Ovary (tissue), 9 donors: Measurements from ENCODE around the gene CD52. TPM values are rescaled to one million over a fixed set of nuclear protein-coding genes. Genes with fewer than 3 reads are reported as not detected.
"Not testable (repeated sequence)": the region's sequence is repeated elsewhere in the genome, so short reads cannot be mapped to it uniquely, and the experiment has no call there.

Experiments
- DNase-seq, 5 donors: peaks; one replicate each; pipeline ENCODE4 v3.0.0-alpha.2; 2019 to 2020
- H3K27ac ChIP-seq, 2 donors: fragments of 200-600 bp; one replicate each; pipeline versions ENCODE4 v1.5.1 to v1.8.0; 2019 to 2022
- H3K27me3 ChIP-seq: fragments of 200-600 bp; one replicate; pipeline ENCODE4 v1.8.0; 2022
- H3K36me3 ChIP-seq: fragments of 200-600 bp; sonication (generic); one replicate; pipeline ENCODE4 v1.5.1; 2019
- H3K4me1 ChIP-seq: one replicate; pipeline ENCODE4 v1.8.1; 2013; ENCODE audit warnings: mild to moderate bottlenecking, moderate library complexity; ENCODE audit not compliant: insufficient read depth
- H3K4me3 ChIP-seq: fragments of 200-600 bp; sonication (generic); one replicate; pipeline ENCODE4 v1.5.1; 2017
- H3K9me3 ChIP-seq, 2 donors: fragments of 200-600 bp in 1 of 2; sonication (generic) in 1 of 2; one replicate each; pipeline versions ENCODE4 v1.5.1 to v1.8.1; 2013 to 2019; ENCODE audit warnings: mild to moderate bottlenecking in 1 of 2, moderate library complexity in 1 of 2
- EP300 ChIP-seq: sonication (generic); formaldehyde crosslinking; IDR thresholded peaks from one replicate; pipeline ENCODE4 v1.6.1; 2017; ENCODE audit warnings: antibody characterized with exemption
- POLR2A ChIP-seq: fragments of 450-650 bp; IDR thresholded peaks from one replicate; pipeline ENCODE4 v1.6.1; 2017; ENCODE audit warnings: antibody characterized with exemption, mild to moderate bottlenecking, moderate library complexity
- WGBS, 3 donors: extraction: QIAGEN DNeasy Blood & Tissue Kit in 1 of 3; methylation state at CpG; one replicate each; pipeline versions ENCODE4 v1.1.5 to v1.1.7; 2013 to 2017; 5-methylcytosine and 5-hydroxymethylcytosine counted together
- intact Hi-C, 4 donors: fragments of 100-400 bp; cut with DNase I; formaldehyde crosslinking; loops; one replicate each; pipeline versions ENCODE4 v1.11.0 to v1.15.1; 2022 to 2023
- polyA plus RNA-seq, 2 donors: library from polyadenylated mRNA; stranded (reverse); fragments of 200-250 nt in 1 of 2; fragments of 350-450 nt in 1 of 2; fragmentation: Illumina TruSeq in 1 of 2; extraction: RNeasy Lipid Tissue Mini Kit (QIAGEN cat#74804) in 1 of 2; gene quantifications; one replicate each; pipeline ENCODE4 v1.2.3, GENCODE V29; 2013 to 2014
- total RNA-seq, 7 donors: library from RNA; depleted of rRNA in 2 of 7; stranded (reverse); fragments of >200 nt in 2 of 7; fragmentation: NEBNext Ultra II Directional in 3 of 7; extraction: Animal tissue kit (Norgen Biotek cat#: 25700) in 3 of 7; gene quantifications; one replicate each; pipeline versions ENCODE4 v1.1.0 to v1.2.4, GENCODE V29; 2016 to 2023
- TF ChIP-seq, protein P1 (sequence below), 3 donors: fragments of 450-650 bp in 2 of 3; fragments of 200-600 bp in 1 of 3; IDR thresholded peaks; one replicate each; pipeline versions ENCODE4 v1.5.1 to v1.8.0; 2016 to 2022; ENCODE audit warnings: antibody characterized with exemption in 3 of 3, mild to moderate bottlenecking in 1 of 3
- donor health status: DM: no; HTN: no; CAD: no; lungs with moderate emphysema.
- donor health status: DM: no; HTN: no; CAD: no.
- donor health status: Bipolar disorder and iron deficiency.
- donor health status: DM: yes; HTN: yes; CAD: no.
- donor health status: DM: no; HTN: no; CAD: no.
- donor health status: DM: yes; HTN: yes; CAD: no.

Gene CD52
- total and polyA plus RNA-seq, 9 donors: 1.3 to 45.5 (median 4.3) TPM; not detected in 1

- H3K4me3 ChIP-seq: no peak overlapping the region
- no peaks in the 10 kb centered on the region for H3K9me3 ChIP-seq
- H3K36me3 ChIP-seq: no peaks in the 10 kb centered on the region
- no peak overlapping the region for H3K27ac ChIP-seq
- H3K4me1 ChIP-seq: no peaks in the 10 kb centered on the region
- 79 to 83% (median 80%) methylated on average over 11 of the region's 11 CpGs for WGBS, 3 donors
- no peak for DNase-seq
- no peak for TF ChIP-seq EP300
- TF ChIP-seq, protein P1, sequence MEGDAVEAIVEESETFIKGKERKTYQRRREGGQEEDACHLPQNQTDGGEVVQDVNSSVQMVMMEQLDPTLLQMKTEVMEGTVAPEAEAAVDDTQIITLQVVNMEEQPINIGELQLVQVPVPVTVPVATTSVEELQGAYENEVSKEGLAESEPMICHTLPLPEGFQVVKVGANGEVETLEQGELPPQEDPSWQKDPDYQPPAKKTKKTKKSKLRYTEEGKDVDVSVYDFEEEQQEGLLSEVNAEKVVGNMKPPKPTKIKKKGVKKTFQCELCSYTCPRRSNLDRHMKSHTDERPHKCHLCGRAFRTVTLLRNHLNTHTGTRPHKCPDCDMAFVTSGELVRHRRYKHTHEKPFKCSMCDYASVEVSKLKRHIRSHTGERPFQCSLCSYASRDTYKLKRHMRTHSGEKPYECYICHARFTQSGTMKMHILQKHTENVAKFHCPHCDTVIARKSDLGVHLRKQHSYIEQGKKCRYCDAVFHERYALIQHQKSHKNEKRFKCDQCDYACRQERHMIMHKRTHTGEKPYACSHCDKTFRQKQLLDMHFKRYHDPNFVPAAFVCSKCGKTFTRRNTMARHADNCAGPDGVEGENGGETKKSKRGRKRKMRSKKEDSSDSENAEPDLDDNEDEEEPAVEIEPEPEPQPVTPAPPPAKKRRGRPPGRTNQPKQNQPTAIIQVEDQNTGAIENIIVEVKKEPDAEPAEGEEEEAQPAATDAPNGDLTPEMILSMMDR (IDR thresholded peaks at IDR 0.05): no peak
- H3K27me3 ChIP-seq: no peaks in the 10 kb centered on the region
- intact Hi-C loops: no loop called here
These were observed 27.5 kb upstream of the CD52 start for GRCh38 chr1:26290122-26290881.

GRCh38 chr1:26290882-26291261 is 26.9 kb upstream of the CD52 start:
- Histone ChIP-seq H3K4me3 (no peak overlapping the region), H3K4me1 (no peaks in the 10 kb centered on the region), H3K27me3 (no peaks in the 10 kb centered on the region), H3K9me3 (no peaks in the 10 kb centered on the region), H3K27ac (no peak overlapping the region), H3K36me3 (no peaks in the 10 kb centered on the region)
- intact Hi-C loops: no loop called here
- TF ChIP-seq EP300 (no peak), POLR2A (no peak)
- TF ChIP-seq, protein P1 (IDR thresholded peaks at IDR 0.05): no peak
- 65 to 85% (median 79%) methylated on average over 11 of the region's 11 CpGs for WGBS, 3 donors
- no peak for DNase-seq

DNA sequence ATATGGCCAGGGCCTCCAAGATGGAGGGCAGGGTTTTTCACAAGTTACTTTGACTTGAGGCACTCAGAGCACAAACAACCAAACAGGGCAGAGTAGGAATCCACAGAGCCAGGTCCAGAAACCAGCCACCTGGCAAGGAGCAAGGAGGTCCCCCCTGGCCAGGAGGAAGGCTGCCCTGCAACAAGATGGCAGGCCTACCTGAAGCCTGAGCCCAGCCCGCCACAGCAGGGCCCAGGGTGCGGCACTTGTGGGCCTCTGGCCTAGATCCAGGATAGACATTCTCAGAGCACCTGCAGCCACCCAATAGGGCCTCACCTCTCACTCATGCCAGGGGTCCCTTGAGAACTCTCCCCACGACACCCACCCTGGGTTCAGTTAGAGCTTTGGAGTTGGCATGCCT is 26.3 kb upstream of the CD52 start:
- intact Hi-C loops: no loop called here
- WGBS, 3 donors: 90 to 100% (median 99%) methylated on average over 3 of the region's 3 CpGs
- Histone ChIP-seq H3K27ac (no peak overlapping the region), H3K36me3 (no peaks in the 10 kb centered on the region), H3K9me3 (no peaks in the 10 kb centered on the region), H3K4me1 (no peaks in the 10 kb centered on the region), H3K4me3 (no peak overlapping the region), H3K27me3 (no peaks in the 10 kb centered on the region)
- DNase-seq: no peak
- no peak for TF ChIP-seq POLR2A

- DNase-seq: no peak
- Histone ChIP-seq H3K27ac (no peak overlapping the region), H3K4me1 (no peaks in the 10 kb centered on the region), H3K4me3 (no peak overlapping the region), H3K27me3 (no peaks in the 10 kb centered on the region), H3K36me3 (no peaks in the 10 kb centered on the region), H3K9me3 (no peaks in the 10 kb centered on the region)
- intact Hi-C loops: no loop called here
- TF ChIP-seq, protein P1 (IDR thresholded peaks at IDR 0.05): no peak
- TF ChIP-seq POLR2A (no peak), EP300 (no peak)
- 78 to 92% (median 81%) methylated on average over 4 of the region's 4 CpGs for WGBS, 3 donors
These were observed 25.8 kb upstream of the CD52 start for GRCh38 chr1:26291939-26292338.

DNA sequence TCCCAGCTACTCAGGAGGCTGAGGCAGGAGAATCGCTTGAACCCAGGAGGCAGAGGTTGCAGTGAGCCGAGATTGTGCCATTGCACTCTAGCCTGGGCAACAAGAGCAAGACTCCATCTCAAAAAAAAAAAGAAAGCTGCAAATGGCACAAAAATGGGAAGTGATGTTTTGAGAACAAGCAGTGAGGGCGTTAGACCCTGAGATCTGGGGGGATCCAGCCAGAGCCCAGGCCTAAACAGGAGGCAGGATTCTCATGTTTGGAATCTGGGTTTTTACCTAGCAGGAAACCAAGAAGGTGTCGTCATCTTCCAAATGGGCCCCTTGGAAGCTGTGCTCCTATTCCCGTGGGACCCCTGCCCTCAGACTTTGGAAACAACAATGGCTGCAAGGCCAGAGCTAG is 25.0 kb upstream of the CD52 start:
- H3K27ac ChIP-seq, H3K36me3 ChIP-seq, intact Hi-C loops, DNase-seq, H3K4me3 ChIP-seq, H3K4me1 ChIP-seq, H3K27me3 ChIP-seq, H3K9me3 ChIP-seq: not testable (repeated sequence)
- WGBS, 3 donors: 91 to 93% (median 91%) methylated on average over 5 of the region's 5 CpGs
